Gastrocnemius medialis (tissue), 4 donors: ENCODE measurements around the gene PYDC1.

ENCODE experiments used
- POLR2A ChIP-seq, 2 donors: fragments of 450-650 bp; IDR thresholded peaks; one replicate each; pipeline ENCODE4 v1.6.1; 2017; ENCODE audit warnings: antibody characterized with exemption in 2 of 2, mild to moderate bottlenecking in 2 of 2, moderate library complexity in 2 of 2
- TF ChIP-seq, protein P1 (sequence below), 5 experiments: fragments of 450-650 bp in 3 of 5; fragments of 200-600 bp in 2 of 5; sonication (generic) in 2 of 5; IDR thresholded peaks in 4 of 5; conservative IDR thresholded peaks in 1 of 5; 1 replicate in 4 of 5; 2 replicates in 1 of 5; pipeline ENCODE4 v1.5.1; 2016 to 2019; ENCODE audit warnings: antibody characterized with exemption in 5 of 5, mild to moderate bottlenecking in 3 of 5, moderate library complexity in 3 of 5

DNA sequence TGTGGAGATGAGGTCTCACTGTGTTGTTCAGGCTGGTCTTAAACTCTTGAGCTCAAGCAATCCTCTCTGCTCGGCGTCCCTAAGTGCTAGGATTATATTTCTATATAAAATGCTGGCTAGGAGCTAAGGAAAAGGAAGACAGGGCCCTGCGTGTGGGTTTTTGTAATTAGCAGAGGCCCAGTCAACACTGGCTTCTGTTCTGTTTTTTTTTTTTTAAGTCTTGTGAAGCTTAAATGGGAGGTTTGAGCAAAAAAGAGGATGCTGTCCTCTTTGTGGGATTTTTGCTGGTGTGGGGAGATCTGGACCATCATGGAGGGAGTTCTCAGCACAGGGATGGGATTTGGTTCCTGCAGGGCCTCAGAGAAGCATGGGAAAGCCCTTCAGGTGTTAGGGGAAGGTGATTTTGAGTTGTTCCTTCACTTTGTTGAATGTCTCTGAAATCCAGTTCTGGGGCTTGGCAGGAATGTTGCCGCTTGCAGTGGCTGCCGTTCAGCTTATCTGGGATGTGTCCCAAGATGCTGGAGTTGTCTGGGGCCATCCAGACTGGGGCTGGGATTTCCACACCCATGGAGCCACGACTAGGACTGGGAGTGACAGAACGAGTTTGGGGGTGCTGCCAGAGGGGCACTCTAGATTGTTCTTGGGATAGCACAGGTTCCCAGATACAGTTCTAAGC lies 18.6 kb downstream of the PYDC1 start:
- TF ChIP-seq, protein P1, sequence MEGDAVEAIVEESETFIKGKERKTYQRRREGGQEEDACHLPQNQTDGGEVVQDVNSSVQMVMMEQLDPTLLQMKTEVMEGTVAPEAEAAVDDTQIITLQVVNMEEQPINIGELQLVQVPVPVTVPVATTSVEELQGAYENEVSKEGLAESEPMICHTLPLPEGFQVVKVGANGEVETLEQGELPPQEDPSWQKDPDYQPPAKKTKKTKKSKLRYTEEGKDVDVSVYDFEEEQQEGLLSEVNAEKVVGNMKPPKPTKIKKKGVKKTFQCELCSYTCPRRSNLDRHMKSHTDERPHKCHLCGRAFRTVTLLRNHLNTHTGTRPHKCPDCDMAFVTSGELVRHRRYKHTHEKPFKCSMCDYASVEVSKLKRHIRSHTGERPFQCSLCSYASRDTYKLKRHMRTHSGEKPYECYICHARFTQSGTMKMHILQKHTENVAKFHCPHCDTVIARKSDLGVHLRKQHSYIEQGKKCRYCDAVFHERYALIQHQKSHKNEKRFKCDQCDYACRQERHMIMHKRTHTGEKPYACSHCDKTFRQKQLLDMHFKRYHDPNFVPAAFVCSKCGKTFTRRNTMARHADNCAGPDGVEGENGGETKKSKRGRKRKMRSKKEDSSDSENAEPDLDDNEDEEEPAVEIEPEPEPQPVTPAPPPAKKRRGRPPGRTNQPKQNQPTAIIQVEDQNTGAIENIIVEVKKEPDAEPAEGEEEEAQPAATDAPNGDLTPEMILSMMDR (IDR thresholded peaks at IDR 0.05 in 4 of 5, conservative IDR thresholded peaks at IDR 0.05 in 1 of 5) = no peak
- no peak for TF ChIP-seq POLR2A (IDR thresholded peaks at IDR 0.05)
